K562 (cell line): ENCODE results near the gene IFT22. TPM values are rescaled to one million over a fixed set of nuclear protein-coding genes. Genes with fewer than 3 reads are reported as not detected.
A peak's percentile ranks its signal among the peaks of the same experiment; 100 is the strongest.
"Not testable (repeated sequence)": the region's sequence is repeated elsewhere in the genome, so short reads cannot be mapped to it uniquely, and the experiment has no call there.

ENCODE experiments used
- ATAC-seq: fragments of 200-7000 bp; cut with Tn5 transposase; 3 replicates; pipeline ENCODE4 v1.9.1; 2020; ENCODE audit warnings: moderate library complexity
- BruUV-seq: library from RNA; stranded (reverse); fragments of 400-500 nt; replicated peaks from 2 replicates; lab custom pipeline; 2021; lab: Mats Ljungman, UMichigan
- CTCF ChIA-PET: fragments of 300-600 bp; formaldehyde crosslinking; extraction: SDS; loops from one replicate; lab custom pipeline; 2021; ENCODE audit warnings: low intra/inter-chr PET ratio; lab: Yijun Ruan, JAX
- POLR2A ChIA-PET: fragments of 300-600, 350-650 bp; sonication (Branson Sonifier 250); formaldehyde crosslinking; extraction: SDS; loops from one replicate; lab custom pipeline; 2021; ENCODE audit warnings: antibody characterized with exemption, inconsistent platforms; lab: Yijun Ruan, JAX
- DNase-seq, 4 experiments: peaks; one replicate each; pipeline versions ENCODE4 v3.0.0 to v3.0.0-alpha.2; 2011 to 2018; ENCODE audit warnings: low spot score in 3 of 4, mixed read lengths in 3 of 4; ENCODE audit errors: extremely low read depth in 1 of 4
- FAIRE-seq: peaks from 2 replicates; lab custom pipeline; 2011; peaks lifted over from hg19 to GRCh38; lab: Jason Lieb, UNC
- H2AFZ ChIP-seq: 2 replicates; pipeline ENCODE4 v1.6.0; 2011; ENCODE audit warnings: low read depth, low read length, control low read depth, inconsistent platforms
- H3K27ac ChIP-seq: fragments of 200-600 bp; 3 replicates; pipeline ENCODE4 v1.8.0; 2011; ENCODE audit warnings: low read depth, mild to moderate bottlenecking, control low read depth, inconsistent platforms, low read length, moderate library complexity, mixed read lengths; ENCODE audit errors: extremely low read depth
- H3K27me3 ChIP-seq, 2 experiments: fragments of 300-600 bp in 1 of 2; 2 replicates in 1 of 2; 3 replicates in 1 of 2; pipeline versions ENCODE4 v1.6.0 to v1.8.0; 2011; ENCODE audit warnings: inconsistent platforms in 2 of 2, low read length in 2 of 2, mild to moderate bottlenecking in 1 of 2, mixed read lengths in 1 of 2, moderate library complexity in 1 of 2; ENCODE audit not compliant: control insufficient read depth in 2 of 2, insufficient read depth in 2 of 2
- H3K36me3 ChIP-seq: fragments of 300-600 bp; 3 replicates; pipeline ENCODE4 v1.8.0; 2011; ENCODE audit warnings: mild to moderate bottlenecking, low read length, inconsistent platforms; ENCODE audit not compliant: control insufficient read depth, insufficient read depth
- H3K4me1 ChIP-seq, 2 experiments: fragments of 200-600 bp in 1 of 2; replicated peaks in 1 of 2; 2 replicates in 1 of 2; 3 replicates in 1 of 2; pipeline versions ENCODE4 v1.5.1 to v1.8.0; 2011; ENCODE audit warnings: inconsistent platforms in 2 of 2, low read length in 2 of 2, mild to moderate bottlenecking in 1 of 2, mixed read lengths in 1 of 2, moderate library complexity in 1 of 2; ENCODE audit not compliant: control insufficient read depth in 2 of 2, insufficient read depth in 2 of 2
- H3K4me2 ChIP-seq: 2 replicates; pipeline ENCODE4 v1.6.1; 2011; ENCODE audit warnings: low read length, control low read depth, inconsistent platforms, mixed read lengths; ENCODE audit not compliant: insufficient read depth
- H3K4me3 ChIP-seq: fragments of 200-600 bp; sonication (generic), shearing (Covaris generic); 2 replicates; pipeline ENCODE4 v1.5.1; 2016; ENCODE audit warnings: control low read depth, inconsistent platforms
- H3K79me2 ChIP-seq: fragments of 200-600 bp; 3 replicates; pipeline ENCODE4 v1.8.0; 2011; ENCODE audit warnings: low read length, inconsistent platforms; ENCODE audit not compliant: control insufficient read depth, insufficient read depth
- H3K9ac ChIP-seq, 2 experiments: 2 replicates each; pipeline versions ENCODE4 v1.6.0 to v1.6.1; 2011; ENCODE audit warnings: low read depth in 2 of 2, low read length in 2 of 2, control low read depth in 1 of 2, inconsistent platforms in 1 of 2, mild to moderate bottlenecking in 1 of 2, mixed read lengths in 1 of 2; ENCODE audit not compliant: insufficient read depth in 1 of 2
- H3K9me1 ChIP-seq: one replicate; pipeline ENCODE4 v1.6.0; 2011; ENCODE audit warnings: inconsistent platforms, mild to moderate bottlenecking, low read length, moderate library complexity; ENCODE audit not compliant: control insufficient read depth, insufficient read depth
- H3K9me3 ChIP-seq: replicated peaks from 2 replicates; pipeline ENCODE4 v1.5.1; 2011; ENCODE audit warnings: low read depth, low read length, inconsistent platforms; ENCODE audit not compliant: control insufficient read depth, insufficient read depth
- H4K20me1 ChIP-seq: replicated peaks from 2 replicates; pipeline ENCODE4 v1.6.1; 2011; ENCODE audit warnings: low read length, inconsistent platforms, mixed read lengths; ENCODE audit not compliant: control insufficient read depth, insufficient read depth
- KDM5B ChIP-seq: fragments of 200-600 bp; sonication (generic); IDR thresholded peaks from 2 replicates; pipeline ENCODE4 v1.6.1; 2012; ENCODE audit warnings: low read depth, mild to moderate bottlenecking, moderate library complexity, low read length, control low read depth, inconsistent platforms; ENCODE audit not compliant: insufficient replicate concordance
- MBD2 ChIP-seq: sonication (generic); IDR thresholded peaks from 2 replicates; pipeline ENCODE4 v1.6.1; 2016; ENCODE audit warnings: low read depth, borderline replicate concordance
- MTA3 ChIP-seq: fragments of 450-650 bp; formaldehyde crosslinking; IDR thresholded peaks from 2 replicates; pipeline ENCODE4 v1.6.1; 2017; ENCODE audit warnings: mild to moderate bottlenecking, borderline replicate concordance
- NFYB ChIP-seq: IDR thresholded peaks from 2 replicates; pipeline ENCODE4 v1.6.1; 2011; ENCODE audit warnings: mild to moderate bottlenecking, moderate library complexity; ENCODE audit not compliant: insufficient read length; ENCODE audit errors: extremely low read depth
- PML ChIP-seq: IDR thresholded peaks from 2 replicates; pipeline ENCODE4 v1.6.1; 2012; ENCODE audit warnings: low read length, inconsistent platforms
- POLR2A ChIP-seq: fragments of 450-650 bp; conservative IDR thresholded peaks from 2 replicates; pipeline ENCODE4 v1.6.1; 2016
- POLR2AphosphoS5 ChIP-seq: IDR thresholded peaks from 2 replicates; pipeline ENCODE4 v1.6.1; 2011; ENCODE audit warnings: mild to moderate bottlenecking, low read depth, low read length, moderate library complexity; ENCODE audit not compliant: control insufficient read depth, insufficient read depth
- POLR2B ChIP-seq: fragments of 450-650 bp; IDR thresholded peaks from 2 replicates; pipeline ENCODE4 v1.6.1; 2018; ENCODE audit warnings: low read depth; ENCODE audit not compliant: partially characterized antibody
- POLR2G ChIP-seq: fragments of 200-400 bp; formaldehyde crosslinking; IDR thresholded peaks from 2 replicates; pipeline ENCODE4 v1.6.1; 2017; ENCODE audit warnings: low read depth, mild to moderate bottlenecking, antibody characterized with exemption, low read length, moderate library complexity
- RBFOX2 ChIP-seq: fragments of 200-400 bp; formaldehyde crosslinking; IDR thresholded peaks from 2 replicates; pipeline ENCODE4 v1.6.1; 2017; ENCODE audit warnings: low read depth, mild to moderate bottlenecking, low read length, moderate library complexity
- RBM25 ChIP-seq: fragments of 200-400 bp; formaldehyde crosslinking; IDR thresholded peaks from 2 replicates; pipeline ENCODE4 v1.6.1; 2018; ENCODE audit warnings: low read length, low read depth, moderate library complexity; ENCODE audit not compliant: severe bottlenecking
- SREBF1 ChIP-seq: fragments of 150-350 bp; IDR thresholded peaks from 2 replicates; pipeline ENCODE4 v1.6.1; 2014; ENCODE audit warnings: antibody characterized with exemption, low read depth, low read length, borderline replicate concordance
- SUPT5H ChIP-seq: fragments of 450-650 bp; IDR thresholded peaks from 2 replicates; pipeline ENCODE4 v1.6.1; 2016
- TBP ChIP-seq: optimal IDR thresholded peaks from 2 replicates; pipeline ENCODE3; 2011; ENCODE audit warnings: low read depth, low read length, improper control_type of control experiment
- WGBS: fragments of 100-300 bp; shearing (Covaris generic); methylation state at CpG from one replicate; pipeline ENCODE4 v1.1.6; 2016; ENCODE audit warnings: low coverage, mixed read lengths; ENCODE audit not compliant: insufficient coverage; ENCODE audit errors: missing lambda C conversion rate; 5-methylcytosine and 5-hydroxymethylcytosine counted together
- in situ Hi-C: fragments of 300-500 bp; cut with MboI; formaldehyde crosslinking; loops from 4 replicates; pipeline ENCODE4 v1.15.0; 2018; ENCODE audit warnings: inconsistent platforms, mixed read lengths
- intact Hi-C: fragments of 100-400 bp; cut with micrococcal nuclease; formaldehyde crosslinking; loops from 2 replicates; pipeline ENCODE4 v1.14.2; 2022
- polyA plus RNA-seq, 8 experiments: library from polyadenylated mRNA; depleted of rRNA in 4 of 8; stranded (reverse) in 5 of 8; unstranded in 3 of 8; fragments of >200 nt; fragmentation: Nextera tagmentation in 2 of 8; fragmentation: Illumina TruSeq in 1 of 8; extraction: Ambion mirVana in 2 of 8; extraction: Trizol in 1 of 8; gene quantifications; 2 replicates each; pipeline versions ENCODE4 v1.2.1 to v1.2.3, GENCODE V29; 2011 to 2014; ENCODE audit warnings: inconsistent platforms in 1 of 8, missing spikeins in 1 of 8
- total RNA-seq, 7 experiments: library from RNA; depleted of rRNA in 6 of 7; stranded (reverse); fragments of >200 nt in 6 of 7; fragmentation: Illumina TruSeq in 2 of 7; extraction: Trizol in 2 of 7; gene quantifications; 2 replicates each; pipeline versions ENCODE4 v1.2.1 to v1.2.3, GENCODE V29; 2011 to 2021; ENCODE audit warnings: low replicate concordance in 1 of 7

IFT22 gene
- total and polyA plus RNA-seq, 9 of the 15 experiments (the other 6 are each of a cell fraction or from before 2014, with no cell fraction given), result 6.3 to 18.2 (median 7.7) TPM

- CTCF ChIA-PET, H2AFZ ChIP-seq, H3K36me3 ChIP-seq, H3K4me3 ChIP-seq, H4K20me1 ChIP-seq, in situ Hi-C loops, intact Hi-C loops, H3K79me2 ChIP-seq, BruUV-seq, H3K4me2 ChIP-seq, H3K27ac ChIP-seq, H3K9ac ChIP-seq, H3K9me1 ChIP-seq: not testable (repeated sequence)
- H3K27me3 ChIP-seq, result peaks cover 0 to 25% of the 10 kb centered on the region in 2 experiments; a peak in 3 of 5 replicates
- peaks cover 7 to 17% of the 10 kb centered on the region in 2 experiments; a peak in 4 of 5 replicates for H3K4me1 ChIP-seq
- peak in 1 of 4 experiments; percentile 15 for DNase-seq
- 53% methylated on average over 12 of the region's 12 CpGs for WGBS
- TF ChIP-seq RBFOX2 (peak; percentile 61), NFYB (peak; percentile 68), POLR2B (peak; percentile 45), MTA3 (0 out of 2 replicates have a peak, but pooled peaks have one; percentile 65), MBD2 (peak; percentile 38; the same call in 1 of the 2 replicates), KDM5B (peak; percentile 31), SREBF1 (peak; percentile 92), PML (peak; percentile 71; the same call in 1 of the 2 replicates), TBP (peak; percentile 29), POLR2AphosphoS5 (peak; percentile 39; the same call in 1 of the 2 replicates), SUPT5H (peak; percentile 74), RBM25 (peak; percentile 30), POLR2G (peak; percentile 48; the same call in 1 of the 2 replicates), POLR2A (peak; percentile 84)
- TF ChIP-seq, all 486 proteins: peak for 14; not testable (repeated sequence) for 472
- ATAC-seq, result peak; percentile 23; the same call in 2 of the 3 replicates
- POLR2A ChIA-PET, result interaction anchor here (0.6 to 1.0 kb wide), 2 partner anchors 9 to 264 kb away, joined by 3 to 6 read pairs; partner anchors contain the start of gene TRIM56
- not testable (repeated sequence) for FAIRE-seq, H3K9me3 ChIP-seq
Observed at GRCh38 chr7:101349300-101349699, 27.7 kb upstream of the IFT22 start.

GRCh38 chr7:101348456-101349067 lies 26.9 kb upstream of the IFT22 start:
- H3K79me2 ChIP-seq, BruUV-seq, CTCF ChIA-PET, H3K9ac ChIP-seq, POLR2A ChIA-PET, DNase-seq, H3K9me1 ChIP-seq, H3K36me3 ChIP-seq, H3K27ac ChIP-seq, H4K20me1 ChIP-seq, FAIRE-seq, H3K9me3 ChIP-seq, H3K4me2 ChIP-seq, ATAC-seq, H2AFZ ChIP-seq, intact Hi-C loops, in situ Hi-C loops, H3K4me3 ChIP-seq: not testable (repeated sequence)
- WGBS, result 62% methylated on average over 9 of the region's 32 CpGs
- peaks cover 0 to 28% of the 10 kb centered on the region in 2 experiments; a peak in 3 of 5 replicates for H3K27me3 ChIP-seq
- peaks cover 7 to 17% of the 10 kb centered on the region in 2 experiments; a peak in 4 of 5 replicates for H3K4me1 ChIP-seq
